GM10847 (cell line): ENCODE measurements around the gene EPB41L2.

Experiments
- POLR2A ChIP-seq: IDR thresholded peaks from 2 replicates; pipeline ENCODE4 v1.6.1; 2011; ENCODE audit not compliant: insufficient read length; ENCODE audit errors: extremely low read depth

The EPB41L2 gene

DNA sequence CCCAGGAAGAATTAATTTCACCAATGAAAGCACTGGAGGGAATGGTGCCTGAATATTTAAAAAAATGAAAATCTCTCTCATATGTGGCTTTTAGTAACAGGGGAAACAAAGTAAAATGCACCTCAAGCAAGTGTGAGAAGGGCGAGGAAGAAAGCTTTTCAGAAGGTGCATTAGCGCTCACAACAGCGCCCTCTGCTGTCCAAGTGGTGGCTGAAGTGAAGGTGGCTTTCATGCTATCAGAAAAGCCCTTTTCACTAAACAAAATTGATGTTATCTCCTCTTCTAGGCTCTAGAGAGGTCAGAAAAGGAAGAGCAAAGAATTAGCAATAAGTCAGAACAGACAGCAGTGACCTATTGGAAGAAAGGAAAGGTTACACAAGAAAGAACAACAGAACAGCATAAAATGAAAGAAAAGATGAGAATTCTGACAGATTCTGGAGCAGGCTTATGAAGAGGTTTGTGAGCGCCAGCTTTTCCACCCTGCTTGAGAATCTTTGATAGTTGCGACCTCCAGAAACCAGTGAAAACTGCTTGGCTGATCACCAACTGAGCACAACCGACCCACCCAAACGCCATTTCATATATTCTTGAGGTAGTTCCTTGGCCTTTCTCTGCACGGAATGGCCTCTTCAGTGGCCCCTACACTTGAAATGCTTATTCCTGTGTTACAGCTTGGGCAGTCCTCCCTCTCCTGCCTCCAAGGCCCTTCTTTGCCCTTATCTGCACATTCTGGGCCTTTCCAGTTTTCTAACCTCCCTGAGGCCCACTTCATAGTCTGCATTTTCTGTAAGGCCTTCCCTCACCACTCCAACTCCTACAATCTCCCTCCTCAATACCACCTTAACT is 190.6 kb downstream of the EPB41L2 start:
- no peak for TF ChIP-seq POLR2A

DNA sequence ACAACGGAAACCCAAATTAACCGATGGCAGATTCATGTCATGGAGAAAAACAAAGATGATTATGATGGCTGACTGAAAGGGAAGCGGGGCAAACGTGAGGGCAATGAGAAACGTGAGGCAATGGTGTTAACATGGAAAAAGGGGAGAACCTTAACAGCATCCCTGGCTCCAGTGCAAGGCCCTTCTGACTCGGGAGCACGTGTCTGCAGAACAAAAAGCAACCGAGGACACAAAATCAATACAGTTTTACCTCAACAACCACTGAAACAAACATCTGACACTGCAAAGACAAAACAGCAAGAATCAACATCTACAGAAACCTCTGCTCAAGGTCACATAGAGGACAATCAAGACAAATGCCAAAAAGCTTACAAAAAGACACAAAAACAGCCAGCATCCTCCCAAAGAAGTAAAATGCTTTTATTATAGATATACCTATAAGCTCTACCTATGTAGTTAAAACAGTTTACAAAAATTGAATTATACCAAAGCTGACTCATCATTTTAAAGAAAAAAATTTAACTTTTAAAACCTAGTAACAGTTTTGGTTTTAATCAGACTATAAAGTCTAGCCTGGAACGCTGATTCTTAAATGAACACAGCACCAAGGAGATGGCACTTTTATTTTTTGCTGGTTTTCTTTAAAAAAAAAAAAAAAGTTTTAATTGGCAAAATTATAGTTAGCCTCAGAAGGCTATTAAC is 192.7 kb downstream of the EPB41L2 start:
- TF ChIP-seq POLR2A, result no peak

GRCh38 chr6:130869681-130870080 is 193.4 kb downstream of the EPB41L2 start:
- TF ChIP-seq POLR2A, result no peak

DNA sequence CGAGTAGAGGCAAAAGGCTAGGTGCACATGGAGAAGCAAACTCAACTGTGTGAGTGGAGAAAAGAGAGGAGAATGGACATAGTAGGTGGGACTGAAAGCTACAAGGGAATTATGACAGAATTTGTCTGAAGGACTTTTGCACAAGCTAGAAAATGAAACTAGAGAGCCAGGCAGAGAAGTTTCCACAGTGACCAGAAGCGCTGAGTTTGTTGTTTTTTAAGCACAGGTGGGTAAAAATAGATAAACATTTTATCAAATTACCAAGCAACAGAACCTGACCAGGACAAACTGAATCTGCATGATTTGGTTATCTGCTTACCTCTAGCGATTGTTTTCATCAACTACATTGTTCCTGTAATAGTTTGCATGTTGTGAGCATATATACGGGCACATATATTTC is 197.3 kb downstream of the EPB41L2 start:
- no peak for TF ChIP-seq POLR2A

DNA sequence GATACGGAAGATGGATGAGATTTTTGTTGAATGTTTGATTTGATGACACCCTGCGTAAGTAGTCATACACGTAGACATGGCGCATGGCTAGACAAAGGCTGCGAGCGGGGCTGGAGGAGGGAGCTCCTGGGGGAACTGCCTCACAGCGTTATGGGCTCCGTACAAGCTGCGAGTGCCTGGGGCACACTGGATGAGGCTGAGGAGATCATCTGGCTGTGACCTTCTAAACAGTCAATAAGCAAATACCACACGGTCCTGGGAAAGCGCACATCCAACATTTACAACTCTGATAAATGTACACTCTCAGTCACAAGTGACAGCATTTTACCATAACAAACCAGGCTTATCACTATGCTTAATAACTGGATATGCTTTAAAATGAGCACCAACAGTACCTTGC is 198.7 kb downstream of the EPB41L2 start:
- TF ChIP-seq POLR2A, result no peak

GRCh38 chr6:130863415-130864230 is 199.4 kb downstream of the EPB41L2 start:
- TF ChIP-seq POLR2A, result no peak

- no peak for TF ChIP-seq POLR2A
Observed at GRCh38 chr6:130862370-130862769, 200.7 kb downstream of the EPB41L2 start.

- no peak for TF ChIP-seq POLR2A
Observed at GRCh38 chr6:130859161-130859867, 203.7 kb downstream of the EPB41L2 start.

DNA sequence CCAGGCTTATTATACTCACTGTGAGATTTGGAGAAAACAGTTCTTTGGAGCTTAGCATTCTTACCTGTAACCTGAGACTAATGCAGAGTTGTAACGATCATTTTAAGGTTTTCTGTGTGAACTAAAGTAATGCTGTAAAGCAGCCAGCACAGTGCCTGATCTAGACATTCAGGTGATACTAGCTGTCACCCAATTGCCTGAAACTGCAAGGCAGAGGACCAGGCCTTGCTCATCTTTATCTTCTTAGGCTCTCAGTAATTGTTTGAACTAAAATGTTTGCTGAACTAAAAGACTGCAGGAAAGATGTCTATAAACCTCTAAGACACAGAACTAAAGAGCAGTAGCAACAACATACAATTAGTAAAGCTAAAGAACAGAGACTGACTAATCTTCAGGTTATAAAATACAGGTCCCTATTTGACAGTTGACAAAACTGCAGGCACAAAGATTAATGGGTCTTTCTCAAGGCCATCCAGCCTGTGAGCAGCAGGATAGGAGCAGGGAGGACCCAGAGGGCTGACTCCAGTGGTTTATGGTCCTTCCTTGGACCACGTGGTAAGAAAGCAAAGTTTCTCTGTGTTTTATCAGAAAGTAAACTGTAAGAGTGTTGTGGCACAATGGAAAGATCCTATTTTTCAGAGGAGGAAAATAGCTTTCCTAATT is 204.4 kb downstream of the EPB41L2 start:
- TF ChIP-seq POLR2A, result no peak

DNA sequence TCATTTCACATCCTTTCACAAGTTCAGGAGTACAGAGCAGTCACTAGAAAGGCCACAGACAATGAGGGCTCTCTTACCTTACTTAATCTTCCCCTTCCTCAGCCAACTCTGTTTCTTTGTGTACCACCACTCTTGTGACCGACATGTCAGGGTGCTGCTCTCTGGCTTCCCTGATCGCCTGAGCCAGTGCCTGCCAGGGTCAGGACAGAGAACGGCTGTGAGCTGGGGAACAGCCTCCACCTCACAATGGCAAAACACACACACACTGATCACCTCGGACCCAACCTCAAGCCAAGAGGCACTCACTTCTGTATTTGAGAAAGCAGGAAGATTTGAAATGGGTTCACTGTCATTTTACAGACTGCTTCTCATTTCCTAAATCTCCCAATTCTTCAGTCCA is 205.0 kb downstream of the EPB41L2 start:
- TF ChIP-seq POLR2A, result no peak

DNA sequence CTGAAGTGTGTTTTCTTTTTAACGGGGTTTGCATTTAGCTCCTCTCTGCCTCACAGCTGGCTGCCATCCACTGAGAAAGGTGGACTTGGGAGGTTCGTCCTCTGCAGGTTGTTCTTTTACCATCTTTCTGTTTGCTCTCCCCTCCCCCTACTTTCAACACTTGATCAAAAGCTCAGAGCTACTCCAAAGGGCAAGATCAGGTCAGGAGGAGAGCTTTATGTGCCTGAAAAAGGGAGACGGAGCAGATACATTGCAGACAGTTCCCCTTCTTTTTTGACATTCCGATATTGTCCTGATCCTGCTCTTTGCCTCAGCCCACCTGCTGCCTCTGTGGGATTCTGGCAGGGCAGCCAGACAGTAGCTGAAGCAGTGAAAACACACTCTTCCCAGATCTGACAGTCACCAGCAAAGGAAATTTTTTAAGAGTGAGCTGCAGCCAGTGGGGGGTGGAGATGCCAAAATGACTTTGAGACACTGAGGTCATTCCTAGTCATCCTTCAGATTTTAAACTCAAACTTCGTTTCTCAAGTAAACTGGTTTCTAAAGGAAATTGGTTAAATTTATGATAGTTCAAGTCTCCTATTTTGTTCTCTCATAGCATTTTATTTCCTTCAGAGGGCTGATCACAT is 209.4 kb downstream of the EPB41L2 start:
- no peak for TF ChIP-seq POLR2A

GRCh38 chr6:130852844-130853554 is 210.0 kb downstream of the EPB41L2 start:
- no peak for TF ChIP-seq POLR2A

- TF ChIP-seq POLR2A, result no peak
Observed at GRCh38 chr6:130851026-130851425, 212.0 kb downstream of the EPB41L2 start.
